IMR-90 (cell line): ENCODE measurements around the gene PLXNC1.

ENCODE experiments used
- CHD1 ChIP-seq: IDR thresholded peaks from 2 replicates; pipeline ENCODE4 v1.6.1; 2012; ENCODE audit warnings: low read depth, low read length, improper control_type of control experiment
- CTCF ChIP-seq: conservative IDR thresholded peaks from 2 replicates; pipeline ENCODE4 v1.5.1; 2012; ENCODE audit warnings: mild to moderate bottlenecking, low read depth, low read length, improper control_type of control experiment
- MAFK ChIP-seq: IDR thresholded peaks from 2 replicates; pipeline ENCODE4 v1.6.1; 2012; ENCODE audit warnings: low read depth, low read length, improper control_type of control experiment
- MAZ ChIP-seq: IDR thresholded peaks from 2 replicates; pipeline ENCODE4 v1.6.1; 2012; ENCODE audit warnings: low read depth, mild to moderate bottlenecking, low read length, improper control_type of control experiment, moderate library complexity, borderline replicate concordance
- NFE2L2 ChIP-seq: fragments of 150-350 bp; IDR thresholded peaks from 2 replicates; pipeline ENCODE4 v1.6.1; 2016; ENCODE audit warnings: low read depth, mild to moderate bottlenecking, low read length
- POLR2A ChIP-seq: IDR thresholded peaks from 2 replicates; pipeline ENCODE4 v1.6.1; 2012; ENCODE audit warnings: mild to moderate bottlenecking, low read depth, low read length
- RAD21 ChIP-seq: IDR thresholded peaks from 2 replicates; pipeline ENCODE4 v1.6.1; 2012; ENCODE audit warnings: low read length, improper control_type of control experiment
- RCOR1 ChIP-seq: IDR thresholded peaks from 2 replicates; pipeline ENCODE4 v1.6.1; 2012; ENCODE audit warnings: mild to moderate bottlenecking, low read length, improper control_type of control experiment; ENCODE audit not compliant: insufficient replicate concordance
- RFX5 ChIP-seq: IDR thresholded peaks from 2 replicates; pipeline ENCODE4 v1.8.0; 2012; ENCODE audit warnings: low read depth, mild to moderate bottlenecking, low read length, moderate library complexity
- SMC3 ChIP-seq: fragments of 150-350 bp; IDR thresholded peaks from 2 replicates; pipeline ENCODE4 v1.6.1; 2016; ENCODE audit warnings: low read depth, mild to moderate bottlenecking, antibody characterized with exemption, low read length, moderate library complexity
- TF ChIP-seq, protein P1 (sequence below): fragments of 150-350 bp; IDR thresholded peaks from 2 replicates; pipeline ENCODE4 v1.6.1; 2017; ENCODE audit warnings: mild to moderate bottlenecking, antibody characterized with exemption, low read length, low read depth
- TF ChIP-seq, protein P2 (sequence below): fragments of 150-350 bp; IDR thresholded peaks from 2 replicates; pipeline ENCODE4 v1.6.1; 2016; ENCODE audit warnings: low read depth, mild to moderate bottlenecking, low read length, moderate library complexity, borderline replicate concordance

DNA sequence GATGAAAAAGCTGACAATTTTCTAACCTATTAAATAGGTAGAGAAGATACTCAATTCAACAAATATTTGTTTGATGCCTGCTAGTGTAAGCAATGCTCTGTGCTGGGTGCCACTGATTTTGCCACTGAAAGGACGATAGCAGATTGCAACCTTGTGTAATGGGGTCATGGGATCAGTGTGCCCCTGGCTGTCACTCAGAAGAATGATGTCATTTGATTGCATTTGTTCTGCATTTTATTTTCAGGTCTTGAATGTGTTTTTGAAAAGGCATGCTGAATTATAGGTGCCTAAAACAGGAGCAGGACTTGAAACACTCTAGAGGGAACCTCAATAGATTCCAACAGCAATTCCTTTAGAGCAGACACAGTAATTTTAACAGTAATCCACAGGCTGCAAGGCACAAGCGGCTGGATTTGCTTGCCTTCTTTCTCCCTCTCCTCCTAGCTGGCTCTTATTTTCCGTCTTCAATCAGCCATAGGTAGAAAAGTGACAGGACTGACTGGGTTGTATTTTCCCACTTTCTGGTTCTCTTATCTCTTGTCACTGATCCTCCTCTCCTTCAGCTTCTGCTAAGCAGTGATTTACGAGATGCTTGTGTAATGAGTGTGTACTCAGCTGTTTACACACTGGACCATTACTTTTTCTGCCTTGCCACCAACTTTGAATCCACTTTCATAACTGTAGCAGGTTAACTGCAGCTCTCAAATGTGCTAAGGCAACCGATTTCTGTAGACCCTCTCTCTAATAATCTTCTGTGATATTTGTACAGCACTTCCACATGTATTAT is 4.1 kb downstream of the PLXNC1 start:
- TF ChIP-seq CTCF, result no peak
- TF ChIP-seq RAD21, result no peak
- TF ChIP-seq, protein P1, sequence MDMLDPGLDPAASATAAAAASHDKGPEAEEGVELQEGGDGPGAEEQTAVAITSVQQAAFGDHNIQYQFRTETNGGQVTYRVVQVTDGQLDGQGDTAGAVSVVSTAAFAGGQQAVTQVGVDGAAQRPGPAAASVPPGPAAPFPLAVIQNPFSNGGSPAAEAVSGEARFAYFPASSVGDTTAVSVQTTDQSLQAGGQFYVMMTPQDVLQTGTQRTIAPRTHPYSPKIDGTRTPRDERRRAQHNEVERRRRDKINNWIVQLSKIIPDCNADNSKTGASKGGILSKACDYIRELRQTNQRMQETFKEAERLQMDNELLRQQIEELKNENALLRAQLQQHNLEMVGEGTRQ, result no peak
- no peak for TF ChIP-seq POLR2A
- TF ChIP-seq RCOR1, result no peak
- TF ChIP-seq MAZ, result no peak
- no peak for TF ChIP-seq CHD1
- no peak for TF ChIP-seq MAFK
- TF ChIP-seq SMC3, result no peak
- no peak for TF ChIP-seq RFX5
- TF ChIP-seq NFE2L2, result no peak
- TF ChIP-seq, protein P2, sequence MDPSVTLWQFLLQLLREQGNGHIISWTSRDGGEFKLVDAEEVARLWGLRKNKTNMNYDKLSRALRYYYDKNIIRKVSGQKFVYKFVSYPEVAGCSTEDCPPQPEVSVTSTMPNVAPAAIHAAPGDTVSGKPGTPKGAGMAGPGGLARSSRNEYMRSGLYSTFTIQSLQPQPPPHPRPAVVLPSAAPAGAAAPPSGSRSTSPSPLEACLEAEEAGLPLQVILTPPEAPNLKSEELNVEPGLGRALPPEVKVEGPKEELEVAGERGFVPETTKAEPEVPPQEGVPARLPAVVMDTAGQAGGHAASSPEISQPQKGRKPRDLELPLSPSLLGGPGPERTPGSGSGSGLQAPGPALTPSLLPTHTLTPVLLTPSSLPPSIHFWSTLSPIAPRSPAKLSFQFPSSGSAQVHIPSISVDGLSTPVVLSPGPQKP, result no peak
